ENCODE measurements around the gene TM2D1.
"Not testable (repeated sequence)": the region's sequence is repeated elsewhere in the genome, so short reads cannot be mapped to it uniquely, and the experiment has no call there.

TM2D1 gene

DNA sequence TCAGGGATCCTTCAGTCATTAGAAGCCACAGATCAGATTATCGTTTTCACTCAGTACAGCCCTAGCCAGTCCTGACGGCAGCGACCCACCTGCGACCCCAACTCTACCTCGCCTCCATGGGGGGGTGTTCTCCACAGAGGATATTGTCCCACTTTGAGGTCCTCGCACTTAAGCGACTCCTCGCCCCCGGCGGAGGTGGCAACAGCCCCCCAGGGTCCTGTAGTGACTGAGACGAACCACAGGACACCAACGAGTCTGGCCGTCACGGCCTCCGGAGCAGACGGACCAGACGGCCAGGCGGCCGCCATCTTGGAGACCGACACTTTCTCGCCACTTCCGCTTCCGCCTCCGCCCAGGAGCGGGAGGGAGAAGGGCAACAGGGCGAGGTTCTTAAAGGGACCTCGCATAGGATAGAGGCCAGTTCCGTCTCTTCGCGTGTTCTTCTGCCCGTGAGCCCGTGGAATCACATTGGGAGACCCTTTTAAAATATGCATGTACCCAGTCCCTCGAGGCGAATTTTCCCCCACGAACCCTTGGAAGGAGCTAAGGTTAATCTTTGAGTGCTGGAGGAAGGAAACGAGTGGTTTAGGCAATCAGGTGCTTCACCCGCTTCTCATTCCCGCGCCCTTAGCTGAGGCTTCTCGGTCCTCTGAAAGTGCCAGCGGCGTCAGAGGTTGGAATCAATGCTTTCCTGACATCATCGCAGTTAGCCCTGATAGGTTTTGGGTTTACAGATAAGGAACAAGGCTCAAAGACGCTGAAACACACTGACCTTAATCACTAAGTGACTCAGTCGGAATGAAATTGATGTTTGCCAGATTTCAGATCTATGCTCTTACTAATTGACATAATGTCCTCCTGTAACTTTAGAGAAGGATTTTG, at the start of gene TM2D1:
Gene TM2D1 (minus strand): TSS at position 329 of the 882 bp plus-strand sequence. CDS start 21 bp downstream, at position 308.
- peak; percentile 78 to 81 for DNase-seq

DNA sequence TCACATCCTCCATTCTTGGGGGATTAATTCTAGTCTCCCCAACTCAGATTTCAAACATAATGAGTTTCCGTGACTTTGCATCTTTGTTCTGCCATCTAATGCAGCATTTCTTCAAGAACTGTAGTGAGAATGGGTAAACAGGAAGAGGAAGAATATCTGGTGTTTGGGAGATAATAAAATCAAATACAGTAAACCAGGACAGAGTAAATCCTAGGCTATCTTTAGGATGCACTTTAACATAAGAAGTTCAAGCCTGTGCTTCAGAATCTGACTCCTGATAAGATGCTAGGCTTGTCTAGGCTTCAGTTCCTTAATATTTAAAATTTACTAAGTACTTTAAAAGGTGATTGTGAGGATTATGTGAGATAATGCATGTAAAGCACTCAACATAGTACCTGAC, 45.2 kb upstream of the TM2D1 start:
- DNase-seq = no peak

DNA sequence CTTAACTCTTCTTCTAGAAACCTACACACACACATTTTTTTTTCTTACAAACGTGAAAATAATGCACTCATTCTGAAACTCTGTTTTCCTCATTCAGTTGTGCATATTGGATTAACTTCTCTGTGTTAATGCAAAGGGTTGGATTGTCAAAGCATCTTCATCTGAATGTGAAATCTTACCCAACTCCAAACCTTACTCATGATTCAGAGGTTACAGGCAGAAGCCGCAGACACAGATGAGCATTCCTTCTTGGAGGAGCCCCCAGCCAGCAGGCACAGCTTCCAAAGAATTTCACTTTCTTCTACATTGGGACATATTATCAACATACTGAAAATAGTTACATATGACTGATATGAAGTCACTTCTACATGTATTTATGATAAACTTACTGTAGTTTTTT, 33.0 kb upstream of the TM2D1 start:
- no peak for DNase-seq

DNA sequence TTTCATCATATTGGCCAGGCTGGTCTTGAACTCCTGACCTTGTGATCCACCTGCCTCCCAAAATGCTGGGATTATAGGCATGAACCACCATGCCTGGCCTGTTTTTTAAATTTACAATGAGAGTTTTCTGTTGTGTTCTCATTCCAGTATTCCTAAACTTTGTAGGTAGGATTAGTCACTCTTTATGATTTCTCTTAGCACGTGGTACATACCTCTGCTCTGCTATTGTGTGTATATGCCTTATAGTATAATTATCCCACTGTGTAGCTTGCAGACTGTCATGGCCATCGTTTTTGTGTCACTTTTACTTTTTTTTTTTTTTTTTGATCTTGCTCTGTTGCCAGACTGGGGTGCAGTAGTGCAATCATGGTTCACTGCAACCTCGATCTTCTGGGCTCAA, 31.8 kb upstream of the TM2D1 start:
- no peak for DNase-seq

DNA sequence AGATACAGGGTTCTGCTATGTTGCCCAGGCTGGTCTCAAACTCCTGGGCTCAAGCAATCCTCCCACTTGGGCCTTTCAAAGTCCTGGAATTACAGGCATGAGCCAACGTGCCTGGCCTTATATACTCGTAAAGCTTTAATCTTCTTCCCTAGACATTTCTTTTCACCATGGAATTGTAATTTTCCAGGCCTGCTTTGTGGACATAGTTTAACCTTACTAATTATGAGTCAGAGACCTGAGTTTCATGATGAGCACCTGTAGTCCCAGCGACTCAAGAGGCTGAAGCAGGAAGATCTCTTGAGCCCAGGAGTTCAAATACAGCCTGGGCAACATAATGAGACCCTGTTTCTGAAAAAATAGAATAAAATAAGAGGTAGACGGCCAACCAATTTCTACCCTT, 29.6 kb upstream of the TM2D1 start:
- DNase-seq = no peak

DNA sequence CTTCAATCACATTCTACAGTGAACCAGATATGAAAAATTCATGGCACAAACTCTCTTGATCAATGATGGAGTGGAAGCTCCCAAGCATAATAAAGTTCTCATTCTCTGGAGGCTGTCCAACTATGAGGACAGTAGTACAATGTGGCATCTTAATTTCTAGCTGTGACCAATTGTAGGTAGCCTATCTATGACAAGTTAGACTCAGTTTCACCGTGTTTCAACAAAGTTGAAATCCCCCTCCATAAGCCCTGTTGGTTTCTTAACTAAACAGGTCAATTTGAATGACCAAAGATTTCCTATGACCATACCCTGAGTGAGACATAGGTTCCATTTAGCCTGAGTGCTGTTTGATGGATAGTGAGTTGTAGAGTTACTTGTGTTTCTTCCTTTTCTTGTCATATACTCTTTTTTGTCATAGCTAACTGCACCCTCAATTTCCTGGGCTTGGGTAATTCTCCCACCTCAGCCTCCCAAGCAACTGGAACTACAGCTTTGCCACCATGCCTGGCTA, 29.1 kb upstream of the TM2D1 start:
- no peak for DNase-seq

DNA sequence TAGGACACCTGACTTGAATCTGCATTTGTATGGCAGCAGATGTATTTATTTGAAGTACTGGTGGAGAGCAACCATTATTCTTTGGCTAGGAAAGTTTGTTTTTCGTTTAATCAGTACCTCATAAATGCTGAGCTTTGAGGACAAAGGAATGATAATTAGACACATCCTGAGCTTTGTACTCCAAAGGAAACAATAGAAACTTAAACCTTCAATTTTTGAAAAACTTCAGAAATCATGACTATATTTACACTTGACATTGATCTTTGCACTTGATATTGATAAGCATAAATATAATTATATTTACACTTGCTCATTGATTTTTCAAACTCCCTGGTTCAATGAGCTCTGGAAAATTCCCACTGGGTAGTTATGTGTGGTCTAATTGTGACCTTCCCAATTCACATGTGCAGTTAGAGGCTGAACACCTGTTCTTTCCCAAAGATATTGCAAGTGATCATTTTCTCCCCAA, 28.0 kb upstream of the TM2D1 start:
- DNase-seq = no peak

DNA sequence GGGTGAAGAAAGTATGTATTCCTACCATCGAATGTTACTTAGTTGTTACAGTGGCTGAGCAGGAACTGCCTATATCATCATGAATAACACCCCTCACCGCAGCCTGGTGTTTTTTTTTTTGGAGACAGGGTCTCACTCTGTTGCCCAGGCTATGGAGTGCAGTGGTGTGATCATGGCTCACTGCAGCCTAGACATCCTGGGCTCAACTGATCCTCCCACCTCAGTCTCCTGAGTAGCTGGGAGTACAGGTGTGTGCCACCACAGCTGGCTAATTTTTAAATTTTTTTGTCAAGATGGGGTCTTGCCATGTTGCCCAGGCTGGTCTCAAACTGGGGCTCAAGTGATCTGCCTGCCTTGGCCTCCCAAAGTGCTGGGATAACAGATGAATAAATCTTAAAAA, 24.6 kb upstream of the TM2D1 start:
- DNase-seq = no peak

DNA sequence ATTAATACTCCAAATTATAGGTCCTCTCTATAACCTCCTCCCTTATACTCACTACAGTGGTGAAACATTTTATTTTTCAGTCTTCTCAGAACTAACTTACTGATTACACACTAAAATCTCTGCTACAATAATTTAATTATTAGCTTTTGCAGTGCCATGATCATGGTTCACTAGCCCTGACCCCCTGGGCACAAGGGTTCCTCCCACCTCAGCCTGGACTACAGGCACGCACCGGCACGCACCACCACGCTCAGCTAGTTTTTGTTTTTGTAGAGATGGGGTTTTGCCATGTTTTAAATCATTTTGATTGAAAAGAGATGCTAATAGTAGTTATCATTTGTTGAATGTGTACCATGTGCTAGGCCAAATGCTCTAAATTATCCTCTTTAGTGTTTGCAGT, 23.6 kb upstream of the TM2D1 start:
- no peak for DNase-seq

DNA sequence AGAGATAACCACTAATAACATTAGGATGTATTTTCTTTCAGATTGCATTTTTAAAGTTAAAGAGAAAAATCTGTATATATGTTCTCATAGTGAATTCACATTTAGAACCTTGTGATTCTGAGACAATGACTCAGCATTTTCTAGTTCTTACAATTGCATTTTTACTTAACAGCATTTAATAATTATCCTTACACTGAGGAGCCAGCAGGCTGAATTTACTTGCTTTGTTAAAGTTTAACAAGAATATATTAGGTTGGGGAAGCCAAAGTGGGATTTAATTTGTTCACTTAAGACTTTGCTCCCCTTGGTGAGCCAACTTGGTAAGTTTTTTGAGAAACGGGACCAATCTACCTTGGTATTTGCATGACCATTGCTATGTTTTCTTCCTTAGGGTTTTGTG, 21.9 kb upstream of the TM2D1 start:
- no peak for DNase-seq

DNA sequence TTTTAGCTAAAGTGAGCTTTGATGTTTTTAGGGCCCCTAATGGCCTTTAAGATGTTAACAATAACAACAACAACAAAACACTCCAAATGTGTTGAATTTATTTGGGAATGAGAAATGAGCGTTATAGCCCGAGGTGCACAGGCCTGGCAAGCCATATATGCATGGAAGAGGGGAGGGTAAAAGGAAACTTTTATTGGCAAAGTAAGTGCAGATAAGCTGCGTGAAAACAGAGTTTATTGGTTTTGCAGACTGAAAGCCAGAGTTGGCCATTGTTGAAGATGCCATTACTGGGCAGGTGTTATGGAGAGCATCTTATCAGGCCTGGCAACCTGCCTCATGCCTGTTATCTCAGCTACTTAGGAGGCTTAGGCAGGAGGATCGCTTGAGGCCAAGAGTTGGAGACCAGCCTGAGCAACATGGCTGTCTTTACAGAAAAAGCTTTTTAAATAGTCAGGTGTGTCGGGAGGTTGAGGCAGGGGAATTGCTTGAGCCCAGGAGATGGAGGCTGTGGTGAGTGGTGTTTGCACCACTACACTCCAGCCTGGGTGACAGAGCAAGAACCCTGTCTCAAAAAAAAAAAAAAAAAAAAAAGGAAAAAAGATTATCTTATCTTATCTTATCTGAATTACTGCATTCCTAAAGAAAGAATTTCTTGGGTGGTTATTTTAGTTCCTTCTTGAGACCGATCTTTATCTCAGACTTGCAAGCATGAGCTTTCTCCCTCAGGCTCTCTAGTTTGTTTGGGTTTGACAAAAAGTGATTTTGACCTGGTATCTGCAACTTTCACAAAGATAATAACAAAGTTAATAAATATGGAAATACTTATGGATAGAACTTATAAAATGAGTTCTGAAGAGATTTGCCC, 19.0 kb upstream of the TM2D1 start:
- DNase-seq = no peak

DNA sequence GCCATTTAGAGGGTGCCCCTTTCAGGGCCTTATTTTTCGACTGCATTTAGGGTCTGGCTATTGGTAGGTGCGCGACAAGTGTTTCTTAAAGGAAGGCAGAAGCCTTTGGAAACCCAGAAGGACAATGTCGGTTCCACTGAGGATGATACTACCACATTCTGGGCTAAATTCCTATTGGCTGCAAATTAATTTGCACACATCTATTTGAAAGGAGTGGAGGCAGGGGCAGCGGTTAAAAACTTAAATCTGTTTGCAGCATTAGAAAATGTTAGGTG, 18.4 kb upstream of the TM2D1 start:
- DNase-seq = no peak

DNA sequence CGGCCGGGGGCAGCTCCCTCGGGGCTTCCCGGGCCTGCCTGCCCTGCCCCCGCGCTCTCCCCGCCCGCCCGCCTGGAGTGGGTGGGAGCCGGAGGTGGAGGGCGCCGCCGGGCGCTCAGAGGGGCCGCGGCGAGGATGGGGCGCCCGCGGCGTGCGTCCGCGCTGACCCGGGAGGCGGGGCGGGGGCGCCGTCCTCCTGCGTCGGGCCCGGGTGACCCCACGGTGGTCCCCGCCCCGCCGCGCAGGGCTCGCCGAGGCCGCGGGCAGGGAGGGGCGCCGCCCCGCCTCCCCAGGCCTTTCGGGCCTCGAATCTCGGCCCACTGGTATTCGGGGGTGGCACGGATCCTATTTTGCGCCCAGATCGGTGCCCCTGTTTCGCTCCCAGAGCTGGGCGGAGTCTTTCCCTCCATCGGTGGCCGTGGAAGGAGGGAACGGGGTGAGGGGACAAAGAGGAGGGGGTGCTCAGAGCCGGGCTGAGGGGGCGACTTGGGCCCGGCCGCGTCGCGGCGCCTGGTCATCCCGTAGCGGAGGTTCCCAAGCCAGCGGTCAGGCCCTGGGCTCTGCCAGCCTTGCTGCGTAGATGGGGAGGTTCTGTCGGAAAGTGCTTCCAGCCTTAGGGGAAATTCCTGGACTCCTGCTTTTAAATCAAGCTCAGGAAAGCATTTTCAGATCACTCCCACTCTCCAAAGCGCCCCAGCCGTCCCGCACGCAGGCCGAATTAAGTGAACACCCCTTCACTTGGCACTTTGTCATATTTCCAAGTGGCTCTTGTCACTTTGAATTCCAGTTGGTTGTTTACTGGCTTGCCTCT, 17.9 kb upstream of the TM2D1 start:
- DNase-seq = no peak

DNA sequence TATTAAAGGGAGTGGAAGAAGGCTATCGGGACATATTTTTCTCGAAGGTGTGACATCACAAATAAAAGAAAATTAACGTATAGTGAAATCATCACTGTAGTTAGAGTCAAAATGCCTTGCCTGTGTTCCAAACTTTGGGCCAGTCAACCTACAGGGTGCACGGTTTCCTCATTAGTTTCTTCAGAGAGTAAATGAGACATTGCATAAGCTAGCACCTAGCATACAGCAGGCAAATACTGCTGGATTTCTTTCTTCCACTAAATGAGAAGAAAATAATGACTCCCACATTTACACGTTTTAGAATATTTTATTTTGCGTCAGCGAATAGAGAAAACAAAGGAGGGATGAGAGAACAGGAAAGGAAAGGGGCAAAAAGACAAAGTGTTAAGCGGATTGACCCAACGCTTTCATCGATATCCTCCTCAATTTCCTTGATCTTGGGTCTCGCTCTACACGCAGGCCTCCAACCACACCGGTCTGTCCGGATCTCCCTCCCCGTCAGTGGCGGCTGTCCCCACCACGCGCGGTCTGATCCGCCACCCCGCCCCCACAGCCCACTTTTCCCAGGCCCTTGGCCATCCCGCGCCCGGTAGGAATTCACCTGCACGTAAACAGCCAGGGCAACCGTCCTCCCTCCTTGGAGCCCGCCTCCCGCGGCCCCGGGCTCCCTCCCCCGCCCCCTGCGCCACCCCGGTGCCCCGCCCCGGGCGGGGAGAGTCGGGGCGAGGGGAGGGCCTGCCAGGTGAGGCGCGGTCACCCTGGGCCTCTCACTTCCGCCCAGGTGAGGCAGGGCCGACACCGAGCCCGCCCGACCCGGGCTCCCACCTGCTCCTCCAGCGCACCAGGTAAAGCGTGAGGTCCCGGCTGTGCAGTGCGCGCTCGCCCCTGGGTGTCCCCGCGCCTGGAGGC, 17.0 kb upstream of the TM2D1 start, which contains the start of gene PATJ:
Gene PATJ (plus strand): TSS at position 770 of the 909 bp plus-strand sequence. CDS start 20,413 bp downstream, outside the sequence.
- peak; percentile 25 to 49 for DNase-seq

DNA sequence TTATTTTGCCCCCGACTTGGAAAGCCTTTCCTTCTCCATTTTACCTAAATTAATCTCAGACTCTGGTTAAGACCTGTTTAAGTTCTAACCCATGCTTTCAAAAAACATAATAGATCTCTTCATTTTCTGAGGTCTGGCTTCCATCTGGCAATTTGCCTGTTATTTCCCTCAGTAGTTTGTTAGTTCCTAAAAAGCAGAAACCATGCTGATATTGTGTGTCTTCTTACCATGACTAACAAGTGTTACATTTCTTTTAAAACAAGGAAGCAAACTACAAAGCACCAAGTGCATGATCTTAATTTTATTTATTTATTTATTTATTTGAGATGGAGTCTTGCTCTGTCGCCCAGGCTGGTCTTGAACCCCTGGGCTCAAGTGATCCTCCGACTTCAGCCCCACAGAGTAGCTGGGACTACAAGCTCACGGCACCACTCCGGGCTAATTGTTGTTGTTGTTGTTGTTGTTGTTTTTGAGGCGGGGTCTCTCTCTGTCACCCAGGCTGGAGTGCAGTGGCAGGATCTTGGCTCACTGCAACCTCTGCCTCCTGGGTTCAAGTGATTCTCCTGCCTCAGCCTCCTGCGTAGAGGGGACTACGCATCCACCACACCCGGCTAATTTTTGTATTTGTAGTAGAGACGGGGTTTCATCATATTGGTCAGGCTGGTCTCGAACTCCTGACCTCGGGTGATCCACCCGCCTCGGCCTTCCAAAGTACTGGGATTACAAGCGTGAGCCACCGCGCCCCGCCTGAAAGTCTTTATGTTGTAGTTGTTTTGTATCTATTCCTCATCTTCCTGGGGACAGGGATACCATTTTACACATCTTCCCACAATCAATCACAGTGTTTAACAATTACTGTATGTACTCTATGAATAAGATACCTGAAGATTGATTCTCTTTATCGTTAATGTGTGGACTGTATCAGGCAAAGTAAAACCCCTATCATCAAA, 16.1 kb upstream of the TM2D1 start:
- no peak for DNase-seq

DNA sequence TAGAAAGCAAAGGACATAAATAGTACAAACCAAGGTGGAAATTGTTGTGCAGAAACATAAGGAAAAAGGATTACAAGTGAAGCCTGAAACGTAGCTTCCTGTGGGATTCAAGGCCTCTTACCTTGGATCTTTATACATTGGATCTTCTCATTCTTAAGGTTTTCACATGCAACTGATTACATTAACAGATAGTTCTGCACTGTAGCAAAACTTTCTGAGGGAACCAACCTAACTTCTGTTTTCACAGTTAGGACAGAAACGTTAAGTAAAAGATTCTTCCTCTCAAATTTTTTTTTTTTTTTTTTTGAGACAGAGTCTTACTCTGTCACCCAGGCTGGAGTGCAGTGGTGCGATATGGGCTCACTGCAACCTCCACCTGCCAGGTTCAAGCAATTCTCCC, 7.8 kb upstream of the TM2D1 start:
- no peak for DNase-seq

DNA sequence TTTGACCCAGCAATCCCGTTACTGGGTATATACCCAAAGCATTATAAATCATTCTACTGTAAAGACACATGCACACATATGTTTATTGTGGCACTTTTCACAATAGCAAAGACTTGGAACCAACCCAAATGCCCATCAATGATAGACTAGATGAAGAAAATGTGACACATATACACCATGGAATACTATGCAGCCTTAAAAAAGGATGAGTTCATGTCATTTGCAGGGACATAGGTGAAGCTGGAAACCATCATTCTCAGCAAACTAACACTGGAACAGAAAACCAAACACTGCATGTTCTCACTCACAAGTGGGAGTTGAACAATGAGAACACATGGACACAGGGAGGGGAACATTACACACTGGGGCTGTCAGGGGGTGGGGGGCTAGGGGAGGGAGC, 5.7 kb upstream of the TM2D1 start:
- not testable (repeated sequence) for DNase-seq

DNA sequence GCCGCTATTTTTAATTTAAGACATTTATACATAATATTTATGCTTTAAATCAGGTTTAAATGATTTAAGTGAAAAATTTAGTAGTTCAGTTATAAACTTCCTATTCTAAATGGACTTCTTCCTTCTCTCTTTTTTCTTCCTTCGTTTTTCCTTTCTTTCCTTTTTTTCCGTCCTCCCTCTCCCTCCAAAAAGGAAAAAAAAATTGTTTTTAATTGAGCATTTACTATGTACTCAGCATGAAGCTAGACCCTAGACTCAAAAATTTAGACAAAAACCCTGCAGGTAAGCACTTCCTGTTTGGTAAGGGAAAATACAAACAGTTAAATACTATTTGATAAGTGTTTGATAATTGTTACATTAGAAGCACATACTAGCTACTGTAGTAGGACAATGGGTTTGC, 2.6 kb upstream of the TM2D1 start:
- no peak for DNase-seq

DNA sequence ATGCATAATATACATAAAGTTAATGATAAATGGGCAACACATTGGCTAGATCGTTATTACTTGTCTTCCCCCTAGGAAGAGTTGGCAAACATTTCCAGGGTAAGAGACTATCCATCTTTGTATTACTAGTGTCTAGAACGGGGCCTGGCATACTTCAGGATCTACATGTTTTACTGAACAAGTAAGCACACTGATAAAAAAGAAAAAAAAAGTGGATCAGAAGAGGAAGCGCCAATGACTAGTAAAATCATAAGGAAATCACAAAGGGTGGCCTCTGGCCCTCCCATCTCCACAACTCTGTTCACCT, 482 bp downstream of the TM2D1 start:
- DNase-seq = no peak

DNA sequence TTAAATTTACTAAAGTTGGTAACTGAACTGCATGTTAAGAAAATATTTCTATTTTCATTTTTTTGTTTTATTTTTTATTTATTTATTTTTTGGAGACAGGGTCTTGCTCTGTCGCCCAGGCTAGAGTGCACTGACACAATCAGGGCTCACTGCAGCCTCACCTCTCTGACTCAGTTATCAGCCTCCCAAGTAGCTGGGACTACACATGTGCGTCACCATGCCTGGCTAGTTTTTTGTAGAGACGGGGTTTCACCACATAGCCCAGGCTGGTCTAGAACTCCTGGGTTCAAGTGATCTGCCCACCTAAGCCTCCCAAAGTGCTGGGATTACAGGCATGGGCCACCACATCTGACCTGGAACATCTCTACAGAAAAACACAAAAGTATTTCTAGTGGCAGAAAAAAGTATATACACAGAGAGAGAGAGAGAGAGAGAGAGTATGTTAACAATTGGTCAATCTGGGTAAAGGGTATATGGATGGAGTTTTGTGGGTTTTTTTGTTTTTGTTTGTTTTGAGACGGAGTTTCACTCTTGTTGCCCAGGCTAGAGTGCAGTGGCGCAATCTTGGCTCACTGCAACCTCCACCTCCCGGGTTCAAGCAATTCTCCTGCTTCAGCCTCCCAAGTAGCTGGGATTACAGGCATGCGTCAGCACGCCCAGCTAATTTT, 5.8 kb downstream of the TM2D1 start:
- DNase-seq = not testable (repeated sequence)

Data from stimulated activated CD4-positive, alpha-beta T cell treated with anti-CD3 and anti-CD28 coated beads, Interleukin-2, amount 100 ng/mL, for 48 hours (primary cell).